HTERT RPE-1 (cell line): ENCODE data around the gene EFCAB8.
"Not testable (repeated sequence)": the region's sequence is repeated elsewhere in the genome, so short reads cannot be mapped to it uniquely, and the experiment has no call there.

ENCODE experiments used
- in situ Hi-C: fragments of 300-500 bp; cut with MboI; formaldehyde crosslinking; loops from 4 replicates; pipeline ENCODE4 v1.14.3; 2020; ENCODE audit warnings: low sequenced_read_pairs

The EFCAB8 gene

GRCh38 chr20:32943490-32944052, 84.8 kb downstream of the EFCAB8 start:
- in situ Hi-C loops: no loop called here

GRCh38 chr20:32945710-32946221, 87.0 kb downstream of the EFCAB8 start:
- in situ Hi-C loops: no loop called here

GRCh38 chr20:32946629-32947028, 87.9 kb downstream of the EFCAB8 start:
- in situ Hi-C loops: no loop called here

- in situ Hi-C loops: not testable (repeated sequence)
Observed at GRCh38 chr20:32950539-32950938, 91.8 kb downstream of the EFCAB8 start.

GRCh38 chr20:32957459-32957858, 98.7 kb downstream of the EFCAB8 start:
- in situ Hi-C loops: no loop called here

- in situ Hi-C loops: no loop called here
Observed at GRCh38 chr20:32958574-32958973, 99.9 kb downstream of the EFCAB8 start.

- in situ Hi-C loops: no loop called here
Observed at GRCh38 chr20:32959351-32960221, 100.9 kb downstream of the EFCAB8 start.

- in situ Hi-C loops: no loop called here
Observed at GRCh38 chr20:32960222-32960518, 101.4 kb downstream of the EFCAB8 start.

GRCh38 chr20:32960849-32961731, 102.4 kb downstream of the EFCAB8 start:
- in situ Hi-C loops: no loop called here

GRCh38 chr20:32962053-32962452, 103.3 kb downstream of the EFCAB8 start:
- in situ Hi-C loops: no loop called here

GRCh38 chr20:32962646-32963045, 103.9 kb downstream of the EFCAB8 start:
- in situ Hi-C loops: not testable (repeated sequence)

- in situ Hi-C loops: no loop called here
Observed at GRCh38 chr20:32963176-32963575, 104.5 kb downstream of the EFCAB8 start.

- in situ Hi-C loops: no loop called here
Observed at GRCh38 chr20:32964575-32964974, 105.9 kb downstream of the EFCAB8 start.

GRCh38 chr20:32965115-32965514, 106.4 kb downstream of the EFCAB8 start:
- in situ Hi-C loops: no loop called here

GRCh38 chr20:32965581-32966373, 107.1 kb downstream of the EFCAB8 start:
- in situ Hi-C loops: no loop called here

- in situ Hi-C loops: no loop called here
Observed at GRCh38 chr20:32966382-32966781, 107.7 kb downstream of the EFCAB8 start.

- in situ Hi-C loops: no loop called here
Observed at GRCh38 chr20:32966881-32967781, 108.4 kb downstream of the EFCAB8 start.

GRCh38 chr20:32967961-32968457, 109.3 kb downstream of the EFCAB8 start:
- in situ Hi-C loops: no loop called here

GRCh38 chr20:32968478-32969241, 109.9 kb downstream of the EFCAB8 start:
- in situ Hi-C loops: no loop called here
